AG04450 (cell line): Measurements from ENCODE around the gene IGFL1. TPM values are rescaled to one million over a fixed set of nuclear protein-coding genes. Genes with fewer than 3 reads are reported as not detected.

ENCODE experiments used
- CTCF ChIA-PET: fragments of 300-600, 350-600 bp; formaldehyde crosslinking; extraction: SDS; loops from one replicate; lab custom pipeline; 2022; ENCODE audit warnings: antibody characterized with exemption, inconsistent platforms; lab: Charles Lee
- POLR2A ChIA-PET: fragments of 350-600 bp; formaldehyde crosslinking; extraction: SDS; loops from one replicate; lab custom pipeline; 2021; ENCODE audit warnings: antibody characterized with exemption, inconsistent platforms; lab: Yijun Ruan, JAX
- DNase-seq: peaks from one replicate; pipeline ENCODE4 v3.0.0-alpha.2; 2011; ENCODE audit warnings: low read depth, low spot score
- H3K27ac ChIP-seq: one replicate; pipeline ENCODE4 v1.5.1; 2012; ENCODE audit warnings: low read depth, low read length, control low read depth
- H3K27me3 ChIP-seq: one replicate; pipeline ENCODE4 v1.6.0; 2012; ENCODE audit warnings: low read length; ENCODE audit not compliant: control insufficient read depth, insufficient read depth
- H3K4me3 ChIP-seq: 2 replicates; pipeline ENCODE4 v1.5.1; 2011; ENCODE audit warnings: mild to moderate bottlenecking, low read depth, low read length, control low read depth
- H3K9me3 ChIP-seq: 2 replicates; pipeline ENCODE4 v1.5.1; 2012; ENCODE audit warnings: low read length; ENCODE audit not compliant: control insufficient read depth, insufficient read depth
- CTCF ChIP-seq: IDR thresholded peaks from 2 replicates; pipeline ENCODE4 v1.5.1; 2011; ENCODE audit warnings: low read depth, low read length, control low read depth, inconsistent platforms
- polyA plus RNA-seq: library from polyadenylated mRNA; depleted of rRNA; stranded (reverse); fragments of >200 nt; gene quantifications from 2 replicates; pipeline ENCODE4 v1.2.3, GENCODE V29; 2011; rRNA removed

Gene IGFL1
- polyA plus RNA-seq, 1 experiment = not detected

- H3K27me3 ChIP-seq = peaks cover 7% of the 10 kb centered on the region
- DNase-seq = no peak
- H3K9me3 ChIP-seq = no peaks in the 10 kb centered on the region
- ChIA-PET CTCF (interaction anchor here (1.3 to 2.8 kb wide), 4 partner anchors 11 to 264 kb away, joined by 3 to 34 read pairs (median 12); partner anchors contain the start of gene PPP5C), POLR2A (no interaction called here)
- TF ChIP-seq CTCF = no peak
- H3K27ac ChIP-seq = no peak overlapping the region
- no peak overlapping the region for H3K4me3 ChIP-seq
Measured at GRCh38 chr19:46279177-46279576, 49.6 kb downstream of the IGFL1 start.

Other genes starting within 250 kb of the IGFL1 start
- gene CCDC61, start 234.3 kb upstream of the IGFL1 start, polyA plus RNA-seq = 4.2 and 6.8 TPM in 2 replicates
- gene PGLYRP1, start 206.7 kb upstream of the IGFL1 start, polyA plus RNA-seq = not detected in 2 replicates
- gene IGFL4, start 188.7 kb upstream of the IGFL1 start, polyA plus RNA-seq = not detected in 2 replicates
- not detected in 2 replicates for gene IGFL3, start 105.1 kb upstream of the IGFL1 start, polyA plus RNA-seq
- not detected in 2 replicates for gene IGFL2, start 81.5 kb upstream of the IGFL1 start, polyA plus RNA-seq
- gene HIF3A, start 67.3 kb downstream of the IGFL1 start, polyA plus RNA-seq = 0.21 and 0.47 TPM in 2 replicates
- 73.7 and 85.9 TPM in 2 replicates for gene PPP5C, start 117.3 kb downstream of the IGFL1 start, polyA plus RNA-seq
- gene CCDC8, start 183.8 kb downstream of the IGFL1 start, polyA plus RNA-seq = 9.2 and 10.5 TPM in 2 replicates
- gene PNMA8C, start 199.2 kb downstream of the IGFL1 start, polyA plus RNA-seq = 0.19 and 0.21 TPM in 2 replicates
- 4.0 and 4.2 TPM in 2 replicates for gene PNMA8A, start 241.8 kb downstream of the IGFL1 start, polyA plus RNA-seq